Cardiac fibroblast (primary cell): ENCODE results near the gene CLK3.
A peak's percentile ranks its signal among the peaks of the same experiment; 100 is the strongest.

Experiments
- DNase-seq, 2 donors: peaks; one replicate each; pipeline versions ENCODE4 v3.0.0 to v3.0.0-alpha.2; 2010; ENCODE audit warnings: low read depth in 2 of 2
- H3K4me3 ChIP-seq, 2 donors: replicated peaks in 1 of 2; 1 replicate in 1 of 2; 2 replicates in 1 of 2; pipeline ENCODE4 v1.5.1; 2011; ENCODE audit warnings: low read depth in 2 of 2, low read length in 2 of 2, mild to moderate bottlenecking in 2 of 2, moderate library complexity in 1 of 2
- TF ChIP-seq, protein P1 (sequence below): IDR thresholded peaks from one replicate; pipeline ENCODE4 v1.5.1; 2011; ENCODE audit warnings: low read depth, mild to moderate bottlenecking, low read length, inconsistent platforms

The CLK3 gene

DNA sequence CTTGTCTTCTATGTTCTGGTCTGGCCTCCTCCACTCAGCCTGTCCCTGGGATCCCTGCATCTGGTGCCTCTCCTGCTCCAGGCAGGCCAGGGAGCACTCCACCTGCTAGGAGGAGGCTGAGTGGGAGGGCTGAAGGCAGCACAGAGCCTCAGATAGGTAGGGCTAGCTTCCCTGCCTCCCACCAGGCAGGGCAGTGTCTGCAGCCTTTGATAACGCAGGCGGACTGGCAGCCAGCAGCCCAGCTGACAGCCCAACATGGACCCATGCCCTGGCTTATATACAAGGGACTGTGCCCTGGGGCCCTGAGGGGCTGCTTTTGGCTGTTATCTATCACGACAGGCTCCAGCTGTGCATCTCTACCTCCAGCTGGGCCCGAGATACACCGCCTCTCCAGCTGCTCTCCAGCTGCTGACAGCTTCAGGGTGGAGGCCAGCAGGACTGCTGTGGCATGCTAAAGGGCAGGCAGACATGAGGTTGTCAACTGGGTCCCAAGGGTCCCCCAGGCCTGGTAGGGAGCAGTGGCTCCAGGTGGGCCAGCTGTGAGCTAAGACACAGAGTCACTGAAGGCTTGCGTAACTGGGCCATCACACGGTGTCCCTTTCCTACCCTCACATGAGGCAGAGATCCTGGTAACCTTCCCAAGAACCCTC is 5.2 kb upstream of the CLK3 start:
- DNase-seq, result peak in 1 of 2 donors; percentile 26
- TF ChIP-seq, protein P1, sequence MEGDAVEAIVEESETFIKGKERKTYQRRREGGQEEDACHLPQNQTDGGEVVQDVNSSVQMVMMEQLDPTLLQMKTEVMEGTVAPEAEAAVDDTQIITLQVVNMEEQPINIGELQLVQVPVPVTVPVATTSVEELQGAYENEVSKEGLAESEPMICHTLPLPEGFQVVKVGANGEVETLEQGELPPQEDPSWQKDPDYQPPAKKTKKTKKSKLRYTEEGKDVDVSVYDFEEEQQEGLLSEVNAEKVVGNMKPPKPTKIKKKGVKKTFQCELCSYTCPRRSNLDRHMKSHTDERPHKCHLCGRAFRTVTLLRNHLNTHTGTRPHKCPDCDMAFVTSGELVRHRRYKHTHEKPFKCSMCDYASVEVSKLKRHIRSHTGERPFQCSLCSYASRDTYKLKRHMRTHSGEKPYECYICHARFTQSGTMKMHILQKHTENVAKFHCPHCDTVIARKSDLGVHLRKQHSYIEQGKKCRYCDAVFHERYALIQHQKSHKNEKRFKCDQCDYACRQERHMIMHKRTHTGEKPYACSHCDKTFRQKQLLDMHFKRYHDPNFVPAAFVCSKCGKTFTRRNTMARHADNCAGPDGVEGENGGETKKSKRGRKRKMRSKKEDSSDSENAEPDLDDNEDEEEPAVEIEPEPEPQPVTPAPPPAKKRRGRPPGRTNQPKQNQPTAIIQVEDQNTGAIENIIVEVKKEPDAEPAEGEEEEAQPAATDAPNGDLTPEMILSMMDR, result no peak
- H3K4me3 ChIP-seq, result no peak overlapping the region

DNA sequence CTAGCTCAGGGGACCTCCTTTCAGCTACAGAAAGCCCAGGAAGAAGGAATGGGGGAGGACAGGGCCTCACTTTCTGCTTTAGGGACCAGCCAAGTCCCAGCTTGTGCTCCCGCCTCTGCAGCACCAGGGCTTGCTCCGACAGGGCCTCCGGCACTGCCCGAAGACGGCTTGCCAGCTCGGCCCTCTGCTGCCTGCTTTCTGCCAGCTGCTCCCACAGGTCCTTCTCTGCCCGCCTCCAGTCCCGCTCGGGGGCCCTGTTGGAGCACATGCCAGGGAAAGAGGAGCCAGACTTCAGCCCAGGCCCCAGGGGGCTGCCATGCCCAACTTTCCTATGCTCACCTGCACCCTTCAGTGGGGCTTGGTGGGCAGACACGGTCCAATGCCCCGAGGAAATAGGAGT is 4.3 kb upstream of the CLK3 start:
- DNase-seq, result no peak
- no peak overlapping the region for H3K4me3 ChIP-seq

DNA sequence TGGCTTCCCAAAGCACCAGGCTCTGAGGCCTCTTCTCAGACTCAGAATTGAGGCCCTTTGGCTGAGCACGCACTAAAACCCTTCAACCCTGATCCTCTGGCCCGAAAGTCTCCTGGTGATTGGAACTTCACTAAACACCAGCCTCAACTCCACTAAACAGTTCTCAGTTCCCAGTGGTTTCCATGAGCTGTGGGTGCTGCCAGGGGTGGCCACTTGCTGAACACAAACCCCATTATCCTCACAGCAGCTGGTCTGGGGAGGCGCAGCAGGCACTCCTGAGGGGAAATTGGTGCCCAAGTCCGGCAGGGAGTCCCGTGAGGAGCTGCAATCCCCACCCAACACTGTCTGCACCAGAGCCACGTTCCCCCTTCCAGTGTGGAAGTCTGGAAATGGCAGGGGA is 3.8 kb upstream of the CLK3 start:
- DNase-seq, result no peak
- no peak overlapping the region for H3K4me3 ChIP-seq
- TF ChIP-seq, protein P1, result no peak

More for the DNA sequence above, 4.3 kb upstream of the CLK3 start:
- TF ChIP-seq, protein P1, result no peak

DNA sequence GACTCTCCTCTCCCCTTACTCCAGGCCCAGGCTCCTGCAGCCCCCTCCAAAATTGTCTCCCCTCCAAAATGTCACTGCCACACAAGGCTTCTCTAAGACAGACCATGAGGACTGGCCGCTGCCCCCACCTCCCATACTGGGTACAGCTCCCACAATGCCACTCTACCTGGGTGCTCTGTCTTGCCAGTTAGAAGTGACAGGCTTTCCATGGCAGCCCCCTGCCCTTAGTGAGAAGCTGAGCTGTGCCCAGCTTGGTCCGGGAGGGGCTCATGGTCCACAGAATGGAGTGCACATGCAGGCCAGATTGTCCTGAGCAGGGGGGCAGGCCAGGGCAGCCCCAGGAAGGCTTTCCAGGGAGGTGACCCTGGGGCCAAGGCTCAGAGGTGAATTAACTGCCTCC is 3.0 kb upstream of the CLK3 start:
- TF ChIP-seq, protein P1, result no peak
- H3K4me3 ChIP-seq, result no peak overlapping the region
- DNase-seq, result no peak

DNA sequence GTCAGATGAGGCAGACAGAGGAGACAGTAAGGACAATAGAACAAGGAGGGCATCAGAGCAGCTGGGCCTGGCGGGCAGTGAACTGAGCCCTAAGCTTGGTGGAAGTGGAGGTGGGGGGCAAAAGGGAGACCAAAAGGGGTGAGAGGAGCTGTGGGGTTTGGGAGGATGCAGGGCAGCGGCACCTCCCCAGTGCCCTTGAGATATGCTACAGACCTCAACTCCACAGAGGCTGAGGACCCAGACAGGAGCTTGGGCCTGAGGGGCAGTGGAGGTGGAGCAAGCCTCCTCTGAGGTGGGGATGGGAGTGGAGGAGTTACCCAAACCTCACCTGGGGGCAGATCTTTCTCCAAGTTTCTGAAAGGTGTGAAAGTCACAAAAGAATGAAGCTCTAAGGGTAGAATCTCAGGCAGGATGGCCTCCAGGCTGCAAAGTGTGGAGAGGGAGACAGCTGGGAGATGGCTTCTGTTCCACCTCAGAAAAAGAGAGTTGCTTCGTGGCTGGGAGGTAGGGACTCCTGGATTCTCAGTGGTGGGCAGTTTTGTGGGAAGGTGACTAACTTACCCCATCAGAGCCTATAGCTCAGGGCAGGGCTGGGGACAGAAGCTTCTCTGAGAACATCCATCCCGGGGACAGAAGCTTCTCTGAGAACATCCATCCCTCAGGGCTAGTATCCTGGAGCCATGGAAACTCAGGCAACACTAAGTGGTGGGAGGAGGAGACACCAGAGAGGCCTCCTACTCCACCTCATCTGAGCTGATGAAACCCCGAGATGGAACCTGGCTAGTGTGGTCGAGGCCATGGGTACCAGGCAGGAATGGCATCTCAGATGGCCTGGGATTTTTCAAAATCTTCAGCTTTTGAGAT is 2.3 kb upstream of the CLK3 start:
- TF ChIP-seq, protein P1, result no peak
- DNase-seq, result no peak
- no peak overlapping the region for H3K4me3 ChIP-seq

DNA sequence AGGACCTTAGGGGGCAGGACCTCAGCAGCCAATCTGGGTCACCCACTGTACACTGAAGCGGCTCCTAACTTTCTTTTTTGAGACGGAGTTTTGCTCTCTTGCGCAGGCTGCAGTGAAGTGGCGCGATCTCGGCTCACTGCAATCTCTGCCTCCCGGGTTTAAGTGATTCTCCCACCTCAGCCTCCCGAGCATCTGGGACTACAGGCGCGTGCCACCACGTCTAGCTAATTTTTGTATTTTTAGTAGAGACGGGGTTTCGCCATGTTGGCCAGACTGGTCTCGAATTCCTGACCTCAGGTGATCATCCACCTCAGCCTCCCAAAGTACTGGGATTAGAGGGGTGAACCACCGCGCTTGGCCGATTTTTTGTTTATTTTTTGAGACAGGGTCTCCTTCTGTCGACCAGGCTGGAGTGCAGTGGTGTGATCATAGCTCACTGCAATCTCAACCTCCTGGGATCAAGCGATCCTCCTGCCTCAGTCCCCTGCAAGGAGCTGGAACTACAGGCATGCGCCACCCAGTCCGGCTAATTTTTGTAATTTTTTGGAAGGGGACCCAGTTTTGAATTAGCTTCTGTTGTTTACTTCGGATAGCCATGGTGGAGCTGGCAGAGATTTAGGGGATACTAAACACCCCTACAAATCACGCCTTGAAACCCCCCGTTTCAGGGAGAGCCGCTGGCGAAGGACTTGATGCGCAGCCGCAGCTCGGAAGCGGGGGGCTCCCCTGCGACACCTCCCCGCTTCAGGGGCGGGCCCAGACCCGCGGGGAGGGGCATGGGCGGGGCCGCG is 1.5 kb upstream of the CLK3 start:
- TF ChIP-seq, protein P1, result no peak
- DNase-seq, result no peak
- peak overlapping the region; percentile 29 to 97 for H3K4me3 ChIP-seq
